Peyer's patch (tissue), 4 donors: ENCODE data around the gene ADGRG1.

Source experiments
- POLR2A ChIP-seq, 2 donors: fragments of 450-650 bp; IDR thresholded peaks; one replicate each; pipeline ENCODE4 v1.5.1; 2017; ENCODE audit warnings: antibody characterized with exemption in 2 of 2, mild to moderate bottlenecking in 2 of 2, moderate library complexity in 2 of 2
- TF ChIP-seq, protein P1 (sequence below), 6 experiments: fragments of 450-650 bp in 4 of 6; fragments of 200-600 bp in 2 of 6; sonication (generic) in 1 of 6; IDR thresholded peaks; one replicate each; pipeline ENCODE4 v1.5.1; 2017 to 2019; ENCODE audit warnings: antibody characterized with exemption in 6 of 6, mild to moderate bottlenecking in 3 of 6, moderate library complexity in 1 of 6

DNA sequence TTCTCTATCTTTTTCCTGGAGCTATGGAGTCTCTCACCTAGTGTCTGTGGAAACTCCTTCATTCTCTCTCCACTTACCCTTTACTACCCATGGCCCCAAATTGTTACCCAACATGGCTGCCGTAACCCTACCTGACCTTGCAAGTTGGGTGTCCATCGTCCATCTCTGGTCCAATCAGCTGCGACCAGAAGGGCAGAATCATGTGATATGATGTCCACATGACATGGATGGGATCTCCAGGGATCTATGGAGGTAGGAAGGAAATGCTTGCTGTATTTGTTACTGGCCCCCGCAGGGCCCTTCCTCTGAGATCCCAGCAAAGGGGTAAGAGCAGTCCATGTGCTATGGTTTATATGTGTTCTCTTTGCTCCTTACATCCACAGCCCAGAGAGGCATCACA, 58.1 kb downstream of the ADGRG1 start:
- no peak for TF ChIP-seq POLR2A (IDR thresholded peaks at IDR 0.05)
- TF ChIP-seq, protein P1, sequence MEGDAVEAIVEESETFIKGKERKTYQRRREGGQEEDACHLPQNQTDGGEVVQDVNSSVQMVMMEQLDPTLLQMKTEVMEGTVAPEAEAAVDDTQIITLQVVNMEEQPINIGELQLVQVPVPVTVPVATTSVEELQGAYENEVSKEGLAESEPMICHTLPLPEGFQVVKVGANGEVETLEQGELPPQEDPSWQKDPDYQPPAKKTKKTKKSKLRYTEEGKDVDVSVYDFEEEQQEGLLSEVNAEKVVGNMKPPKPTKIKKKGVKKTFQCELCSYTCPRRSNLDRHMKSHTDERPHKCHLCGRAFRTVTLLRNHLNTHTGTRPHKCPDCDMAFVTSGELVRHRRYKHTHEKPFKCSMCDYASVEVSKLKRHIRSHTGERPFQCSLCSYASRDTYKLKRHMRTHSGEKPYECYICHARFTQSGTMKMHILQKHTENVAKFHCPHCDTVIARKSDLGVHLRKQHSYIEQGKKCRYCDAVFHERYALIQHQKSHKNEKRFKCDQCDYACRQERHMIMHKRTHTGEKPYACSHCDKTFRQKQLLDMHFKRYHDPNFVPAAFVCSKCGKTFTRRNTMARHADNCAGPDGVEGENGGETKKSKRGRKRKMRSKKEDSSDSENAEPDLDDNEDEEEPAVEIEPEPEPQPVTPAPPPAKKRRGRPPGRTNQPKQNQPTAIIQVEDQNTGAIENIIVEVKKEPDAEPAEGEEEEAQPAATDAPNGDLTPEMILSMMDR (IDR thresholded peaks at IDR 0.05) = no peak
